HEK293T (cell line): ENCODE data around the gene AFG3L2.

Experiments
- CTCF ChIA-PET: fragments of 350-600 bp; formaldehyde crosslinking; extraction: SDS; loops from one replicate; lab custom pipeline; 2021; ENCODE audit warnings: antibody characterized with exemption, inconsistent platforms; lab: Yijun Ruan, JAX
- POLR2A ChIA-PET: fragments of 350-600 bp; formaldehyde crosslinking; extraction: SDS; loops from one replicate; lab custom pipeline; 2020; ENCODE audit warnings: antibody characterized with exemption, inconsistent platforms; lab: Yijun Ruan, JAX
- DNase-seq: peaks from one replicate; pipeline ENCODE4 v3.0.0; 2012; ENCODE audit warnings: mixed read lengths; ENCODE audit errors: extremely low spot score
- ARNT ChIP-seq: fragments of 450-650 bp; IDR thresholded peaks from 2 replicates; pipeline ENCODE4 v1.6.1; 2017; ENCODE audit warnings: mild to moderate bottlenecking
- BHLHE40 ChIP-seq: fragments of 450-650 bp; IDR thresholded peaks from 2 replicates; pipeline ENCODE4 v1.6.1; 2016; ENCODE audit warnings: mild to moderate bottlenecking, moderate library complexity, borderline replicate concordance
- CTBP1 ChIP-seq: fragments of 450-650 bp; IDR thresholded peaks from 2 replicates; pipeline ENCODE4 v1.6.1; 2016; ENCODE audit warnings: borderline replicate concordance
- ELF4 ChIP-seq: fragments of 450-650 bp; IDR thresholded peaks from 2 replicates; pipeline ENCODE4 v1.6.1; 2017; ENCODE audit warnings: antibody characterized with exemption
- FOXA1 ChIP-seq: fragments of 450-650 bp; IDR thresholded peaks from 2 replicates; pipeline ENCODE4 v1.6.1; 2016; ENCODE audit warnings: mild to moderate bottlenecking
- FOXK2 ChIP-seq: fragments of 450-650 bp; IDR thresholded peaks from 2 replicates; pipeline ENCODE4 v1.6.1; 2016; ENCODE audit warnings: mild to moderate bottlenecking
- FOXM1 ChIP-seq: fragments of 450-650 bp; IDR thresholded peaks from 2 replicates; pipeline ENCODE4 v1.6.1; 2017; ENCODE audit warnings: mild to moderate bottlenecking, borderline replicate concordance
- HDGF ChIP-seq: fragments of 450-650 bp; IDR thresholded peaks from 2 replicates; pipeline ENCODE4 v1.6.1; 2017; ENCODE audit warnings: antibody characterized with exemption, borderline replicate concordance
- L3MBTL2 ChIP-seq: fragments of 450-650 bp; conservative IDR thresholded peaks from 2 replicates; pipeline ENCODE4 v1.6.1; 2016; ENCODE audit warnings: mild to moderate bottlenecking
- LEF1 ChIP-seq: fragments of 450-650 bp; IDR thresholded peaks from 2 replicates; pipeline ENCODE4 v1.6.1; 2017; ENCODE audit warnings: mild to moderate bottlenecking, borderline replicate concordance
- NFRKB ChIP-seq: fragments of 450-650 bp; IDR thresholded peaks from 2 replicates; pipeline ENCODE4 v1.6.1; 2016; ENCODE audit warnings: mild to moderate bottlenecking, moderate library complexity
- SP1 ChIP-seq: fragments of 450-650 bp; IDR thresholded peaks from 2 replicates; pipeline ENCODE4 v1.6.1; 2017
- SUZ12 ChIP-seq: fragments of 450-650 bp; IDR thresholded peaks from 2 replicates; pipeline ENCODE4 v1.6.1; 2016; ENCODE audit warnings: mild to moderate bottlenecking
- TARDBP ChIP-seq: fragments of 450-650 bp; IDR thresholded peaks from 2 replicates; pipeline ENCODE4 v1.6.1; 2016
- ZNF384 ChIP-seq: fragments of 450-650 bp; IDR thresholded peaks from 2 replicates; pipeline ENCODE4 v1.6.1; 2016
- TF ChIP-seq, protein P1 (sequence below): fragments of 450-650 bp; IDR thresholded peaks from 2 replicates; pipeline ENCODE4 v1.6.1; 2016

AFG3L2 gene

GRCh38 chr18:12376034-12376753 is 833 bp downstream of the AFG3L2 start:
- TF ChIP-seq LEF1 = no peak
- TF ChIP-seq, protein P1, sequence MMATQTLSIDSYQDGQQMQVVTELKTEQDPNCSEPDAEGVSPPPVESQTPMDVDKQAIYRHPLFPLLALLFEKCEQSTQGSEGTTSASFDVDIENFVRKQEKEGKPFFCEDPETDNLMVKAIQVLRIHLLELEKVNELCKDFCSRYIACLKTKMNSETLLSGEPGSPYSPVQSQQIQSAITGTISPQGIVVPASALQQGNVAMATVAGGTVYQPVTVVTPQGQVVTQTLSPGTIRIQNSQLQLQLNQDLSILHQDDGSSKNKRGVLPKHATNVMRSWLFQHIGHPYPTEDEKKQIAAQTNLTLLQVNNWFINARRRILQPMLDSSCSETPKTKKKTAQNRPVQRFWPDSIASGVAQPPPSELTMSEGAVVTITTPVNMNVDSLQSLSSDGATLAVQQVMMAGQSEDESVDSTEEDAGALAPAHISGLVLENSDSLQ = peak; percentile 83
- ChIA-PET POLR2A (interaction anchor here (0.7 to 1.4 kb wide), 5 partner anchors 9 to 508 kb away, joined by 3 to 5 read pairs (median 3); partner anchors contain the start of gene PTPN2), CTCF (interaction anchor here (0.6 to 0.7 kb wide), 2 partner anchors 9 to 99 kb away, joined by 3 to 4 read pairs; no protein-coding TSS in a partner anchor)
- DNase-seq = no peak

GRCh38 chr18:12374401-12374800 is 2.6 kb downstream of the AFG3L2 start:
- CTCF ChIA-PET = no interaction called here
- no peak for DNase-seq
- TF ChIP-seq, protein P1 = peak; percentile 56
- TF ChIP-seq TARDBP = no peak
- POLR2A ChIA-PET = no interaction called here

DNA sequence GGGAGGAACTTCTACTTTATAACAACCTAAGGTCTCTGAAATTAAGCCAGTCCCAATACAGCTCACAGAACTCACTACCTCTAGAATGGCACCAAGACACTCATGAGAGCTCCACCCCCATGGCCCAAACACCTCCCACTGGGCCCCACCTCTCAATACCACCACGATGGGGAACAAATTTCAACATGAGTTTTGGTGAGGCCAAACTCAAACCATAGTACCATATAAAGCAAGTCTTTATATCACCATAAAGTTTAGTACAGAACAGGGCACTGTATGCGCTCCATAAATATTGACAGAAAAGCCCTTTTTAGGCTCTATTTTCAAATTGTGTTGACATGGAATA is 3.3 kb downstream of the AFG3L2 start:
- no peak for TF ChIP-seq L3MBTL2
- TF ChIP-seq NFRKB = no peak
- TF ChIP-seq SP1 = no peak
- TF ChIP-seq TARDBP = no peak
- no peak for TF ChIP-seq FOXA1
- TF ChIP-seq SUZ12 = no peak
- no peak for TF ChIP-seq HDGF
- no peak for TF ChIP-seq BHLHE40
- TF ChIP-seq, protein P1 = no peak
- TF ChIP-seq ZNF384 = no peak
- TF ChIP-seq LEF1 = no peak
- TF ChIP-seq CTBP1 = no peak
- TF ChIP-seq ELF4 = no peak
- TF ChIP-seq FOXK2 = no peak
- no peak for TF ChIP-seq FOXM1
- ChIA-PET CTCF (interaction anchor here (0.6 to 0.8 kb wide), 2 partner anchors 137 to 504 kb away, joined by 3 to 4 read pairs; no protein-coding TSS in a partner anchor), POLR2A (no interaction called here)
- no peak for DNase-seq

DNA sequence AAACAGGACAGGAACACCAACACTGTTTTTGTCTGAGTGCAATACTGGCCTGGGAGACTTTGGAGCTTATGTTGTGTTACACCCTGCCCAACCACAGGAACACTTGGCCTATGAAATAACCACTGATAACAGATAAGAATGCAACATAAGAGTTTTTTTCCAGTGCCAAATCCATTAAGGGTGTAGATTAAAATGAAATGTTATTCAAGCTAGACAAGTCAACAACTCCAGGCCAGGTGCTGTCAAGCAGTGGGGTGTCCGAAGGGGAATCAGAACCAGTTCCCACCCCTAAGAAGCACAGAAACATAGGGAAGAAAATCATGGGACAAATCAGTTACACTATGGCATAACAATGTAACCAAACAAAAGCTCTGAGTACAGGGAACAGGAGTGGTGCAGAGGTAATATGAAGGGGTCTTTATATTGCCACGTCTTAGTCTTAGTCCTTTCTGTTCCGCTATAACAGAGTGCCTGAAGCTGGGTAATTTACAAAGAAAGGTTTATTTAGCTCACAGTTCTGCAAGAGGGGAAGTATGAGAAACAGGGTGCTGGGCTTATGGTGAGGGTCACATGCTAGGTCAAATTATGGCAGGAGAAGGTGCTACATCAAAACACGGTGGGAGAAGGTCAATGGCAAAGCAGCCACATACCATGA is 3.8 kb downstream of the AFG3L2 start:
- ChIA-PET CTCF (interaction anchor here (0.6 to 0.8 kb wide), 3 partner anchors 19 to 504 kb away, joined by 3 to 4 read pairs (median 3); no protein-coding TSS in a partner anchor), POLR2A (no interaction called here)
- no peak for TF ChIP-seq FOXA1
- no peak for TF ChIP-seq HDGF
- TF ChIP-seq TARDBP = no peak
- TF ChIP-seq, protein P1 = no peak
- TF ChIP-seq ELF4 = no peak
- TF ChIP-seq ARNT = no peak
- no peak for TF ChIP-seq NFRKB
- TF ChIP-seq LEF1 = no peak
- no peak for TF ChIP-seq BHLHE40
- TF ChIP-seq CTBP1 = no peak
- TF ChIP-seq FOXM1 = no peak
- TF ChIP-seq SP1 = no peak
- no peak for TF ChIP-seq ZNF384
- DNase-seq = no peak

DNA sequence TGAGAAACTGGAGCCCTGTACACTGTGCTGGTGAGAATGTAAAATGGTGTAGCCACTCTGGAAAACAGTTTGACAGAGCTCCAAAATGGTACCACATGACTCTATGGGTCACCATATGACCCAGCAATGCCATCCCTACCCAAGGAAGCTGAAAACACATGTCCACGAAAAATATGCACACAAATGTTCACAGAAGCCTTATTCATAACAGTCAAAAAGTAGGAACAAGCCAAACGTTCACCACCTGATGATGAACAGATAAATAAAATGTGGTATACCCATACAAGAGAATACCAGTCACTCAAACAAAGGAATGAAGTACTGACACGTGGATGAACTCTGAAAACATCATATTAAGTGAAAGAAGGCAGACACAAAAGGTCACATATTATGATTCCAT is 4.6 kb downstream of the AFG3L2 start:
- CTCF ChIA-PET = no interaction called here
- POLR2A ChIA-PET = no interaction called here

More for the DNA sequence above, 4.6 kb downstream of the AFG3L2 start:
- no peak for DNase-seq
- TF ChIP-seq ELF4 = no peak
- TF ChIP-seq FOXK2 = no peak
- no peak for TF ChIP-seq HDGF
- TF ChIP-seq CTBP1 = no peak
- TF ChIP-seq SUZ12 = no peak
- TF ChIP-seq BHLHE40 = no peak
- TF ChIP-seq FOXA1 = no peak
- TF ChIP-seq LEF1 = no peak
- TF ChIP-seq, protein P1 = no peak
- TF ChIP-seq L3MBTL2 = no peak
- no peak for TF ChIP-seq NFRKB
- TF ChIP-seq ARNT = no peak
- TF ChIP-seq ZNF384 = no peak
- TF ChIP-seq TARDBP = no peak
- TF ChIP-seq FOXM1 = no peak
- TF ChIP-seq SP1 = no peak
